ENCODE results near the gene FARS2. TPM values are rescaled to one million over a fixed set of nuclear protein-coding genes. Genes with fewer than 3 reads are reported as not detected.
"Not testable (repeated sequence)": the region's sequence is repeated elsewhere in the genome, so short reads cannot be mapped to it uniquely, and the experiment has no call there.

Gene FARS2
- total RNA-seq, 2 donors from 2014 or later = 23.9 to 26.0 TPM

GRCh38 chr6:5693225-5694145, 432.2 kb downstream of the FARS2 start:
- Mint-ChIP-seq H3K9me3 (peaks cover 4 to 10% of the 10 kb centered on the region in 2 donors), H3K36me3 (ENCODE audit: insufficient read depth in 2 of 2) (peaks cover 6 to 20% of the 10 kb centered on the region in 2 donors), H3K27me3 (ENCODE audit: low read depth) (no peaks in the 10 kb centered on the region), H3K4me1 (ENCODE audit: low read depth) (peaks cover 6% of the 10 kb centered on the region), H3K4me3 (no peak overlapping the region), H3K27ac (no peak overlapping the region)
- ATAC-seq (replicated peaks in 1 of 2) (no peak), DNase-seq (no peak)

- Mint-ChIP-seq H3K9me3 (peaks cover 3 to 4% of the 10 kb centered on the region in 2 donors), H3K27ac (no peak overlapping the region), H3K4me1 (ENCODE audit: low read depth) (peaks cover 16% of the 10 kb centered on the region), H3K27me3 (ENCODE audit: low read depth) (no peaks in the 10 kb centered on the region), H3K36me3 (ENCODE audit: insufficient read depth in 2 of 2) (peaks cover 3 to 14% of the 10 kb centered on the region in 2 donors), H3K4me3 (no peak overlapping the region)
- no peak for ATAC-seq (replicated peaks in 1 of 2)
- DNase-seq = no peak
Measured at GRCh38 chr6:5695260-5696245, 434.2 kb downstream of the FARS2 start.

- DNase-seq (no peak), ATAC-seq (replicated peaks in 1 of 2) (no peak)
- H3K4me1 Mint-ChIP-seq (ENCODE audit: low read depth) = peaks cover 16% of the 10 kb centered on the region
- H3K36me3 Mint-ChIP-seq (ENCODE audit: insufficient read depth in 2 of 2) = peaks cover 0 to 2% of the 10 kb centered on the region in 2 donors
- H3K4me3 Mint-ChIP-seq = no peak overlapping the region
- no peaks in the 10 kb centered on the region for H3K9me3 Mint-ChIP-seq
- no peak overlapping the region for H3K27ac Mint-ChIP-seq
- no peaks in the 10 kb centered on the region for H3K27me3 Mint-ChIP-seq (ENCODE audit: low read depth)
Measured at GRCh38 chr6:5697508-5697907, 436.2 kb downstream of the FARS2 start.

- Mint-ChIP-seq H3K9me3 (no peaks in the 10 kb centered on the region), H3K4me1 (ENCODE audit: low read depth) (peaks cover 16% of the 10 kb centered on the region), H3K36me3 (ENCODE audit: insufficient read depth in 2 of 2) (no peaks in the 10 kb centered on the region), H3K4me3 (no peak overlapping the region), H3K27me3 (ENCODE audit: low read depth) (no peaks in the 10 kb centered on the region), H3K27ac (no peak overlapping the region)
- DNase-seq = no peak
- no peak for ATAC-seq (replicated peaks in 1 of 2)
Measured at GRCh38 chr6:5698318-5698717, 437.0 kb downstream of the FARS2 start.

- not testable (repeated sequence) for ATAC-seq (replicated peaks in 1 of 2); H3K27ac Mint-ChIP-seq; H3K4me3 Mint-ChIP-seq; H3K9me3 Mint-ChIP-seq; H3K36me3 Mint-ChIP-seq (ENCODE audit: insufficient read depth in 2 of 2); DNase-seq; H3K27me3 Mint-ChIP-seq (ENCODE audit: low read depth)
- peaks cover 16% of the 10 kb centered on the region for H3K4me1 Mint-ChIP-seq (ENCODE audit: low read depth)
Measured at GRCh38 chr6:5699064-5699463, 437.8 kb downstream of the FARS2 start.

- ATAC-seq (replicated peaks in 1 of 2) (no peak), DNase-seq (no peak)
- Mint-ChIP-seq H3K9me3 (peaks cover 0 to 2% of the 10 kb centered on the region in 2 donors), H3K4me1 (ENCODE audit: low read depth) (peaks cover 24% of the 10 kb centered on the region), H3K27me3 (ENCODE audit: low read depth) (no peaks in the 10 kb centered on the region), H3K36me3 (ENCODE audit: insufficient read depth in 2 of 2) (peaks cover 0 to 3% of the 10 kb centered on the region in 2 donors), H3K4me3 (no peak overlapping the region), H3K27ac (no peak overlapping the region)
Measured at GRCh38 chr6:5701174-5701573, 439.9 kb downstream of the FARS2 start.

GRCh38 chr6:5704708-5705107, 443.4 kb downstream of the FARS2 start:
- Mint-ChIP-seq H3K36me3 (ENCODE audit: insufficient read depth in 2 of 2) (peaks cover 0 to 3% of the 10 kb centered on the region in 2 donors), H3K4me3 (no peak overlapping the region), H3K27ac (no peak overlapping the region), H3K4me1 (ENCODE audit: low read depth) (peaks cover 23% of the 10 kb centered on the region), H3K9me3 (peaks cover 0 to 2% of the 10 kb centered on the region in 2 donors), H3K27me3 (ENCODE audit: low read depth) (no peaks in the 10 kb centered on the region)
- DNase-seq (no peak), ATAC-seq (replicated peaks in 1 of 2) (no peak)

- no peak for ATAC-seq (replicated peaks in 1 of 2)
- no peak overlapping the region for H3K27ac Mint-ChIP-seq
Measured at GRCh38 chr6:5705252-5705651, 443.9 kb downstream of the FARS2 start.

GRCh38 chr6:5706124-5707033, 445.1 kb downstream of the FARS2 start:
- Mint-ChIP-seq H3K9me3 (peaks cover 0 to 2% of the 10 kb centered on the region in 2 donors), H3K36me3 (ENCODE audit: insufficient read depth in 2 of 2) (peaks cover 0 to 3% of the 10 kb centered on the region in 2 donors), H3K27me3 (ENCODE audit: low read depth) (no peaks in the 10 kb centered on the region), H3K4me1 (ENCODE audit: low read depth) (peaks cover 23% of the 10 kb centered on the region), H3K27ac (no peak overlapping the region), H3K4me3 (peak overlapping the region in 1 of 2 donors; percentile 19)
- ATAC-seq (replicated peaks in 1 of 2) (peak; percentile 57 to 67), DNase-seq (peak; percentile 7 to 12)

More at GRCh38 chr6:5705252-5705651, 443.9 kb downstream of the FARS2 start:
- Mint-ChIP-seq H3K4me3 (no peak overlapping the region), H3K9me3 (peaks cover 0 to 2% of the 10 kb centered on the region in 2 donors), H3K36me3 (ENCODE audit: insufficient read depth in 2 of 2) (peaks cover 0 to 3% of the 10 kb centered on the region in 2 donors), H3K4me1 (ENCODE audit: low read depth) (peaks cover 23% of the 10 kb centered on the region), H3K27me3 (ENCODE audit: low read depth) (no peaks in the 10 kb centered on the region)
- DNase-seq = no peak

- Mint-ChIP-seq H3K27ac (no peak overlapping the region), H3K36me3 (ENCODE audit: insufficient read depth in 2 of 2) (peaks cover 0 to 3% of the 10 kb centered on the region in 2 donors)
Measured at GRCh38 chr6:5707281-5708045, 446.1 kb downstream of the FARS2 start.

GRCh38 chr6:5710516-5710915, 449.2 kb downstream of the FARS2 start:
- H3K27ac Mint-ChIP-seq = no peak overlapping the region

More at GRCh38 chr6:5707281-5708045, 446.1 kb downstream of the FARS2 start:
- peaks cover 0 to 2% of the 10 kb centered on the region in 2 donors for H3K9me3 Mint-ChIP-seq
- no peak overlapping the region for H3K4me3 Mint-ChIP-seq
- no peak for DNase-seq
- ATAC-seq (replicated peaks in 1 of 2) = no peak
- H3K27me3 Mint-ChIP-seq (ENCODE audit: low read depth) = no peaks in the 10 kb centered on the region
- H3K4me1 Mint-ChIP-seq (ENCODE audit: low read depth) = peaks cover 24% of the 10 kb centered on the region

More at GRCh38 chr6:5710516-5710915, 449.2 kb downstream of the FARS2 start:
- DNase-seq (no peak), ATAC-seq (replicated peaks in 1 of 2) (no peak)
- Mint-ChIP-seq H3K9me3 (peaks cover 2 to 4% of the 10 kb centered on the region in 2 donors), H3K4me1 (ENCODE audit: low read depth) (peaks cover 22% of the 10 kb centered on the region), H3K27me3 (ENCODE audit: low read depth) (no peaks in the 10 kb centered on the region), H3K36me3 (ENCODE audit: insufficient read depth in 2 of 2) (peaks cover 0 to 6% of the 10 kb centered on the region in 2 donors), H3K4me3 (no peak overlapping the region)
